Breast epithelium (tissue), 4 donors: Measurements from ENCODE around the gene PWP1. TPM values are rescaled to one million over a fixed set of nuclear protein-coding genes. Genes with fewer than 3 reads are reported as not detected.

Experiments
- DNase-seq, 2 donors: peaks; one replicate each; pipeline ENCODE4 v3.0.0-alpha.2; 2019; ENCODE audit warnings: low spot score in 2 of 2
- H3K27ac ChIP-seq, 2 donors: fragments of 200-600 bp; sonication (generic) in 1 of 2; one replicate each; pipeline ENCODE4 v1.5.1; 2016 to 2019; ENCODE audit warnings: mild to moderate bottlenecking in 1 of 2
- H3K27me3 ChIP-seq, 2 donors: fragments of 200-600 bp; sonication (generic) in 1 of 2; one replicate each; pipeline versions ENCODE4 v1.5.1 to v1.6.0; 2017 to 2019; ENCODE audit warnings: control low read depth in 1 of 2, mild to moderate bottlenecking in 1 of 2
- H3K36me3 ChIP-seq: fragments of 200-600 bp; one replicate; pipeline ENCODE4 v1.5.1; 2019
- H3K4me1 ChIP-seq, 2 donors: fragments of 200-600 bp; sonication (generic); one replicate each; pipeline ENCODE4 v1.5.1; 2016 to 2019; ENCODE audit warnings: control low read depth in 1 of 2
- H3K4me3 ChIP-seq, 3 donors: fragments of 200-600 bp; sonication (generic); 1 replicate in 2 of 3; 2 replicates in 1 of 3; pipeline ENCODE4 v1.5.1; 2016 to 2019; ENCODE audit warnings: mild to moderate bottlenecking in 3 of 3, moderate library complexity in 2 of 3
- H3K9me3 ChIP-seq, 2 donors: fragments of 200-600 bp; sonication (generic) in 1 of 2; one replicate each; pipeline ENCODE4 v1.5.1; 2016 to 2019; ENCODE audit warnings: control low read depth in 1 of 2
- CTCF ChIP-seq, 3 donors: fragments of 450-650 bp; IDR thresholded peaks; one replicate each; pipeline ENCODE4 v1.5.1; 2016 to 2017; ENCODE audit warnings: antibody characterized with exemption in 3 of 3, mild to moderate bottlenecking in 3 of 3, moderate library complexity in 3 of 3
- POLR2A ChIP-seq: fragments of 450-650 bp; IDR thresholded peaks from one replicate; pipeline ENCODE4 v1.6.1; 2016; ENCODE audit warnings: antibody characterized with exemption, mild to moderate bottlenecking, moderate library complexity
- POLR2AphosphoS5 ChIP-seq, 3 donors: sonication (generic); formaldehyde crosslinking; IDR thresholded peaks; one replicate each; pipeline ENCODE4 v1.6.1; 2017; ENCODE audit warnings: antibody characterized with exemption in 3 of 3
- intact Hi-C: fragments of 100-400 bp; cut with DNase I; formaldehyde crosslinking; loops from one replicate; pipeline ENCODE4 v1.15.1; 2023; ENCODE audit warnings: low total_unique reads
- total RNA-seq, 3 donors: library from RNA; depleted of rRNA; stranded (reverse); fragments of >200 nt; gene quantifications; one replicate each; pipeline ENCODE4 v1.1.0, GENCODE V29; 2016

The PWP1 gene
- total RNA-seq, 3 donors from 2014 or later, result 78.9 to 108 (median 79.0) TPM

GRCh38 chr12:107660861-107661415, 24.7 kb upstream of the PWP1 start:
- no peaks in the 10 kb centered on the region for H3K27me3 ChIP-seq
- no peaks in the 10 kb centered on the region for H3K4me1 ChIP-seq
- H3K36me3 ChIP-seq, result no peaks in the 10 kb centered on the region
- TF ChIP-seq POLR2A, result no peak
- TF ChIP-seq POLR2AphosphoS5 (IDR thresholded peaks at IDR 0.05), result no peak
- TF ChIP-seq CTCF (IDR thresholded peaks at IDR 0.05), result no peak
- no peak overlapping the region for H3K4me3 ChIP-seq
- no peaks in the 10 kb centered on the region for H3K9me3 ChIP-seq
- intact Hi-C loops, result no loop called here
- H3K27ac ChIP-seq, result no peak overlapping the region
- DNase-seq, result no peak

GRCh38 chr12:107661830-107662229, 23.8 kb upstream of the PWP1 start:
- Histone ChIP-seq H3K27me3 (no peaks in the 10 kb centered on the region), H3K4me1 (no peaks in the 10 kb centered on the region), H3K27ac (no peak overlapping the region), H3K4me3 (no peak overlapping the region), H3K9me3 (no peaks in the 10 kb centered on the region), H3K36me3 (no peaks in the 10 kb centered on the region)
- no peak for TF ChIP-seq POLR2A
- no peak for TF ChIP-seq CTCF (IDR thresholded peaks at IDR 0.05)
- TF ChIP-seq POLR2AphosphoS5 (IDR thresholded peaks at IDR 0.05), result no peak
- intact Hi-C loops, result no loop called here
- DNase-seq, result no peak

- no peak for DNase-seq
- TF ChIP-seq POLR2A (no peak), CTCF (IDR thresholded peaks at IDR 0.05) (no peak), POLR2AphosphoS5 (IDR thresholded peaks at IDR 0.05) (no peak)
- no peaks in the 10 kb centered on the region for H3K4me1 ChIP-seq
- H3K36me3 ChIP-seq, result no peaks in the 10 kb centered on the region
- intact Hi-C loops, result no loop called here
- no peaks in the 10 kb centered on the region for H3K27me3 ChIP-seq
- no peak overlapping the region for H3K27ac ChIP-seq
- H3K9me3 ChIP-seq, result no peaks in the 10 kb centered on the region
- H3K4me3 ChIP-seq, result no peak overlapping the region
Measured at GRCh38 chr12:107662484-107662883, 23.1 kb upstream of the PWP1 start.

- Histone ChIP-seq H3K9me3 (no peaks in the 10 kb centered on the region), H3K27ac (no peak overlapping the region), H3K4me3 (no peak overlapping the region), H3K36me3 (no peaks in the 10 kb centered on the region), H3K4me1 (no peaks in the 10 kb centered on the region), H3K27me3 (no peaks in the 10 kb centered on the region)
- no peak for DNase-seq
- TF ChIP-seq POLR2AphosphoS5 (IDR thresholded peaks at IDR 0.05), result no peak
- TF ChIP-seq POLR2A, result no peak
- TF ChIP-seq CTCF (IDR thresholded peaks at IDR 0.05), result no peak
- intact Hi-C loops, result no loop called here
Measured at GRCh38 chr12:107663277-107663676, 22.3 kb upstream of the PWP1 start.

GRCh38 chr12:107666009-107666408, 19.6 kb upstream of the PWP1 start:
- no peak overlapping the region for H3K27ac ChIP-seq
- intact Hi-C loops, result no loop called here
- H3K36me3 ChIP-seq, result no peaks in the 10 kb centered on the region
- peaks cover 0 to 14% of the 10 kb centered on the region in 2 donors for H3K27me3 ChIP-seq
- DNase-seq, result no peak
- H3K4me1 ChIP-seq, result no peaks in the 10 kb centered on the region
- TF ChIP-seq POLR2A (no peak), CTCF (IDR thresholded peaks at IDR 0.05) (no peak), POLR2AphosphoS5 (IDR thresholded peaks at IDR 0.05) (no peak)
- no peak overlapping the region for H3K4me3 ChIP-seq
- H3K9me3 ChIP-seq, result no peaks in the 10 kb centered on the region
